Upper lobe of right lung (tissue), 1 donor: ENCODE results near the gene ALKAL2. TPM values are rescaled to one million over a fixed set of nuclear protein-coding genes. Genes with fewer than 3 reads are reported as not detected.

ENCODE experiments used
- ATAC-seq: fragments of 200-7000 bp; cut with Tn5 transposase; one replicate; pipeline ENCODE4 v1.9.1; 2020; ENCODE audit warnings: mild to moderate bottlenecking, moderate library complexity
- DNase-seq: peaks from one replicate; pipeline ENCODE4 v3.0.0-alpha.2; 2020
- H3K27ac ChIP-seq: fragments of 200-600 bp; one replicate; pipeline ENCODE4 v1.8.0; 2022
- H3K27me3 ChIP-seq: fragments of 200-600 bp; one replicate; pipeline ENCODE4 v1.8.0; 2022; ENCODE audit warnings: mild to moderate bottlenecking
- H3K36me3 ChIP-seq: fragments of 200-600 bp; one replicate; pipeline ENCODE4 v1.8.0; 2022
- H3K4me1 ChIP-seq: fragments of 200-600 bp; one replicate; pipeline ENCODE4 v1.8.0; 2022
- H3K4me3 ChIP-seq: fragments of 200-600 bp; one replicate; pipeline ENCODE4 v1.8.0; 2022; ENCODE audit warnings: mild to moderate bottlenecking
- H3K9me3 ChIP-seq: fragments of 200-600 bp; one replicate; pipeline ENCODE4 v1.8.0; 2022
- CTCF ChIP-seq: fragments of 200-600 bp; IDR thresholded peaks from one replicate; pipeline ENCODE4 v1.8.0; 2022; ENCODE audit warnings: antibody characterized with exemption
- intact Hi-C: fragments of 100-400 bp; cut with DNase I; formaldehyde crosslinking; loops from one replicate; pipeline ENCODE4 v1.11.0; 2022
- total RNA-seq: library from RNA; stranded (reverse); fragmentation: NEBNext Ultra II Directional; extraction: Animal tissue kit (Norgen Biotek cat#: 25700); gene quantifications from one replicate; pipeline ENCODE4 v1.2.1, GENCODE V29; 2021
- donor health status: DM: no; HTN: yes; CAD: no; lungs with severe emphysema.

Gene ALKAL2
- total RNA-seq, 1 donor from 2014 or later = 18.7 TPM

DNA sequence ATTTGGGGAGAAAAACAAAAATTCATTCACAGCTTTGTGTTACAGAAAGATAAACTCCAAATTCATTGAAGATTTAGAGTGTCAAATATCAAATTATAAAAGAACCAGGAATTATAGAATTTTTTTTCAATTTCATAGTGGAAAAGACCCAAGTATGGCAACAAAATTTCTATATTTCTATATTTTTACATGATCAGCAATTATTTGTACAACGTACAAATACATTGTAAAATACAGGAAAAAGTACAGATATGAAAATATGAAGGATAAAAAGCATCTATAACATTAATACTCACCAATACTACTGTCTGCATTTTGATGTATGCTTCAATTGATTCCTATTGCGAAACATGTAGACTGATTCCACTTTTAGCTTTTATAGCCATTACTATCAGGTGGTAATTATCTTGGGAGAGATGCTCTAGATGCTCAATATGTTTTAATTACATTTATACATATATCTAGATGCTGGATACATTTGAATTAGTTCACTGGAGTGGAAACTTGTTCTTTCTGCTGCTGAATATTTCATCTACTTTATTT, 28.0 kb downstream of the ALKAL2 start:
- ATAC-seq (no peak), DNase-seq (no peak)
- Histone ChIP-seq H3K4me3 (no peak overlapping the region), H3K27me3 (no peaks in the 10 kb centered on the region), H3K4me1 (peaks cover 20% of the 10 kb centered on the region), H3K27ac (no peak overlapping the region), H3K36me3 (no peaks in the 10 kb centered on the region), H3K9me3 (no peaks in the 10 kb centered on the region)
- intact Hi-C loops = no loop called here
- no peak for TF ChIP-seq CTCF

- no peaks in the 10 kb centered on the region for H3K9me3 ChIP-seq
- no peaks in the 10 kb centered on the region for H3K27me3 ChIP-seq
- H3K4me3 ChIP-seq = no peak overlapping the region
- no peaks in the 10 kb centered on the region for H3K36me3 ChIP-seq
- TF ChIP-seq CTCF = no peak
- H3K4me1 ChIP-seq = peaks cover 20% of the 10 kb centered on the region
- H3K27ac ChIP-seq = no peak overlapping the region
- DNase-seq = no peak
- ATAC-seq = no peak
- intact Hi-C loops = no loop called here
Observed at GRCh38 chr2:258933-259332, 29.0 kb downstream of the ALKAL2 start.

- ATAC-seq = no peak
- no peak overlapping the region for H3K27ac ChIP-seq
- H3K27me3 ChIP-seq = no peaks in the 10 kb centered on the region
- H3K4me1 ChIP-seq = peaks cover 20% of the 10 kb centered on the region
- H3K36me3 ChIP-seq = no peaks in the 10 kb centered on the region
- no peaks in the 10 kb centered on the region for H3K9me3 ChIP-seq
- no peak for DNase-seq
- TF ChIP-seq CTCF = no peak
- intact Hi-C loops = no loop called here
- no peak overlapping the region for H3K4me3 ChIP-seq
Observed at GRCh38 chr2:257842-258241, 30.0 kb downstream of the ALKAL2 start.

- no peak for ATAC-seq
Observed at GRCh38 chr2:257429-257828, 30.5 kb downstream of the ALKAL2 start.

DNA sequence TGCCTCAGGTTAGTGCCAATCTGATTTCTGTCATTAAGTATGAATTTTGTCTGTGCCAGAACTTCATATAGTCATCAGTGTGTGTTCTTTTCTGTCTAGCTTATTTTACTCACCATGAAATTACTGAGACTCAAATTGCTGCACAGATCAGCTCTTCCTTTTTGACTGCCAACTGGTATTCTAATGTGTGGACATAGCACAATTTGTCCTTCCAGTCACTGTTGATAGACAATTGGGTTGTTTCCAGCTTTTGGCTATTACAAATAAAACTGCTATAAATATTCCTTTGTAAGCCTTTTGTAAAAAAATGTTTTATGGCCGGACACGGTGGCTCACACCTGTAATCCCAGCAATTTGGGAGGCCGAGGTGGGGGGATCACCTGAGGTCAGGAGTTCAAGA, 31.8 kb downstream of the ALKAL2 start:
- Histone ChIP-seq H3K27ac (no peak overlapping the region), H3K27me3 (no peaks in the 10 kb centered on the region), H3K9me3 (no peaks in the 10 kb centered on the region), H3K4me1 (peaks cover 12% of the 10 kb centered on the region), H3K4me3 (no peak overlapping the region), H3K36me3 (no peaks in the 10 kb centered on the region)
- intact Hi-C loops = no loop called here
- ATAC-seq (no peak), DNase-seq (no peak)
- TF ChIP-seq CTCF = no peak

More at GRCh38 chr2:257429-257828, 30.5 kb downstream of the ALKAL2 start:
- Histone ChIP-seq H3K27me3 (no peaks in the 10 kb centered on the region), H3K4me1 (peaks cover 18% of the 10 kb centered on the region), H3K36me3 (no peaks in the 10 kb centered on the region), H3K9me3 (no peaks in the 10 kb centered on the region), H3K4me3 (no peak overlapping the region), H3K27ac (no peak overlapping the region)
- no peak for TF ChIP-seq CTCF
- no peak for DNase-seq
- intact Hi-C loops = no loop called here

DNA sequence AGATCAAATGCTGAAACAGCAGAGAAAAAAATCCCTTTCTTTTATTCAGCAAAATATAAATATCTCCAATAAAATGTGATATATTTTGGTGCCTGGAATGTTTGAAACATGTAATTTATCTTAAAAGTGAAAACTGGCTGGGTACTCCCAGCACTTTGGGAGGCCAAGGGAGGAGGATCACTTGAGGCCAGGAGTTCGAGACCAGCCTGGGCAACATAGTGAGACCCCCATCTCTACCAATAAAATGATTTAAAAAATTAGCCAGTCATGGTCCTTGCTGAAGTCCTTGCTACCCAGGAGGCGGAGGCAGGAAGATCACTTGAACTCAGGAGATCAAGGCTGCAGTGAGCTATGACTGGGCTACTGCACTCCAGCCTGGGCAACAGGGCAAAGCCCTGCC, 32.7 kb downstream of the ALKAL2 start:
- Histone ChIP-seq H3K9me3 (no peaks in the 10 kb centered on the region), H3K4me3 (no peak overlapping the region), H3K36me3 (no peaks in the 10 kb centered on the region), H3K27me3 (no peaks in the 10 kb centered on the region), H3K4me1 (peaks cover 3% of the 10 kb centered on the region), H3K27ac (no peak overlapping the region)
- DNase-seq (no peak), ATAC-seq (no peak)
- intact Hi-C loops = no loop called here
- TF ChIP-seq CTCF = no peak
